Activated CD8-positive, alpha-beta memory T cell treated with anti-CD3 and anti-CD28 coated beads, Interleukin-2, amount 50 U/mL, for 24 hours (primary cell): ENCODE data around the gene PTPRN2.

Experiments used
- DNase-seq: peaks from one replicate; pipeline ENCODE4 v3.0.0-alpha.2; 2020; ENCODE audit errors: extremely low read depth

Gene PTPRN2

GRCh38 chr7:157888579-157888978 is 699.0 kb downstream of the PTPRN2 start:
- no peak for DNase-seq

- DNase-seq, result no peak
These were observed 700.2 kb downstream of the PTPRN2 start for GRCh38 chr7:157887400-157887799.

GRCh38 chr7:157886711-157887110 is 700.9 kb downstream of the PTPRN2 start:
- DNase-seq, result no peak

- no peak for DNase-seq
These were observed 701.4 kb downstream of the PTPRN2 start for GRCh38 chr7:157886266-157886665.

- no peak for DNase-seq
These were observed 702.5 kb downstream of the PTPRN2 start for GRCh38 chr7:157885140-157885539.

GRCh38 chr7:157884461-157885062 is 703.1 kb downstream of the PTPRN2 start:
- no peak for DNase-seq

GRCh38 chr7:157881048-157881771 is 706.4 kb downstream of the PTPRN2 start:
- DNase-seq, result no peak

GRCh38 chr7:157879391-157879790 is 708.2 kb downstream of the PTPRN2 start:
- DNase-seq, result no peak

- DNase-seq, result no peak
These were observed 710.1 kb downstream of the PTPRN2 start for GRCh38 chr7:157877298-157878090.

- no peak for DNase-seq
These were observed 710.9 kb downstream of the PTPRN2 start for GRCh38 chr7:157876469-157877285.

- DNase-seq, result no peak
These were observed 712.1 kb downstream of the PTPRN2 start for GRCh38 chr7:157875230-157876179.

GRCh38 chr7:157874870-157875229 is 712.8 kb downstream of the PTPRN2 start:
- no peak for DNase-seq

- DNase-seq, result no peak
These were observed 713.3 kb downstream of the PTPRN2 start for GRCh38 chr7:157874208-157874816.

GRCh38 chr7:157873664-157874063 is 714.0 kb downstream of the PTPRN2 start:
- DNase-seq, result no peak

- DNase-seq, result no peak
These were observed 714.4 kb downstream of the PTPRN2 start for GRCh38 chr7:157873181-157873580.

GRCh38 chr7:157872447-157872846 is 715.2 kb downstream of the PTPRN2 start:
- DNase-seq, result no peak

- no peak for DNase-seq
These were observed 715.9 kb downstream of the PTPRN2 start for GRCh38 chr7:157871681-157872080.

GRCh38 chr7:157870644-157871290 is 716.9 kb downstream of the PTPRN2 start:
- DNase-seq, result no peak

GRCh38 chr7:157869793-157870192 is 717.8 kb downstream of the PTPRN2 start:
- no peak for DNase-seq
